GM19099 (cell line): ENCODE results near the gene EPX.

Experiments used
- POLR2A ChIP-seq: IDR thresholded peaks from 3 replicates; pipeline ENCODE4 v1.6.1; 2011; ENCODE audit warnings: low read depth; ENCODE audit not compliant: insufficient read length; ENCODE audit errors: extremely low read depth

The EPX gene

DNA sequence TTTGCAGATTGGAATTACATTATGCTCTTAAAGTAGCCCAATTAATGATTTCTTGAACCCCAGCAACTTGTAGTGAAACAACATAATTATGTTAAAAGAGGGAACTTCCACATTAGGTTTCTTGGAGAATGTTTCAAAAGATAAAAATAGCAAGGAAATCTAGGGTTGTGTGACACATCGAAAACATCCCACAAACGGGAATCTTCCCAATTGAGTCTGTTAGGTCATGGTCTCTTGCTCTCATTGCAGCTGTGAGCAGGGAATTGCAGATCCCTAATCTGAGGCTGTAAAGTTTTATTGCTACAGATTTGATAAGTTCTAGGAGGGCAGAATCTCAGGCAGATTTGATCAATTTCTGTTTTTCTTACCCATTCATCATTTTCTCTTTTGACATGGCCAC lies 39.1 kb downstream of the EPX start:
- TF ChIP-seq POLR2A, result no peak

DNA sequence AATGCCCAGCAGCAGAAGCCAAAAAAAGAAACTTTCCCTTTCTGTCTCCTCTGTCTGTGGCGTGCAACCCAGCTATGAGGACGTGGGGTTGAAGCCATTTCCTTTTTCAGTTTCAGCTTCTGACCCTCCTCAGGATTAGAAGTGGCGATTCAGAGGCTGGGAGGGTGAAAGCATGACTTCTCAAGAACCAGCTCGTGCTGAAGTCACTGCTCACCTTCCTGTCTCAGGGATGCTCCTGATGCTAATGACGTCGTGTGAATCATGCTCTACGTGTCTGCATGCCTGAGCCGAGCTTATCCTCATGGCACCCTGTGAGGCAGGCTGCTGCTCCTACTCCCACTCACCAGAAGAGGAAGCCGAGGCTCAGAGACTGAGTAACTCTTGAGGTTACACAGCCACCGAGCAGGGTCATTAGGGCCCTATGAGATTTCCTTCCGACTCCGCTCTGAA lies 40.2 kb downstream of the EPX start:
- peak; percentile 48 for TF ChIP-seq POLR2A

DNA sequence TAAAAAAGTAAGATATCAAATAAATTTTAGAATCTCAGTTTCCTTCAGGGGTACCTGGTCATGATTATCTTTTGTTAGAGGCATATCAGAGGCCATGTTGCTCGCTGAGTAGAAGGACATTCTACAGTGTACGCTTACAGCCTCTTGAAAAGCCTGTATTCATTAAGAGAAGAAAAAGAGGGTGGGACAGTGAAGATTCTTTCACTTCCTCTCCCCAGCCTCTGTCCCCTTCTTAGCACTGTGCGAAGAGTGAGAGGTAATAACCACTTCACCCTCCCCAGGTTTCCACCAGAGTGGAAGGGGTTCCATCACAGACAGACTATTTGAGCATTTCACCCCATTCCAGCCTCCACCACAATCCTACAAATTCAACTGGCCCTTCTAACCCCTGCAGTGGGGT lies 41.0 kb downstream of the EPX start:
- no peak for TF ChIP-seq POLR2A

DNA sequence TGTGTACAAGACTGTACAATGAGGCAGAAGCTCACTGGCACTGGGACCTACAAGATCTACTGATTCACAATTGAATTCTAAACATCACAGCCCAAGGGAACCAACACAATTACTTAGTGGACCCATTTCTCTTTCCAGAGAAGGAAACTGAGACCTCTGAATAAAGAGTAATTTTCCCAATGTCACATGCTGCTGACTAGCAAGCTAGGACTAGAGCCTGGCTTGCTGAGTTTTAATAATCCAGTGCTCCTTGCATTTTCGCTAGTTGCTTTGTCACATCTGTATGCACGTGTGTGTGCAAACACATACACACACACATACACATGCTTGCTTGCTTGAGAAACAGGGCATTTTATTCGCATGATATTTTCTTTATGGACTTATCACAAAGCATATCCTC lies 42.0 kb downstream of the EPX start:
- no peak for TF ChIP-seq POLR2A

DNA sequence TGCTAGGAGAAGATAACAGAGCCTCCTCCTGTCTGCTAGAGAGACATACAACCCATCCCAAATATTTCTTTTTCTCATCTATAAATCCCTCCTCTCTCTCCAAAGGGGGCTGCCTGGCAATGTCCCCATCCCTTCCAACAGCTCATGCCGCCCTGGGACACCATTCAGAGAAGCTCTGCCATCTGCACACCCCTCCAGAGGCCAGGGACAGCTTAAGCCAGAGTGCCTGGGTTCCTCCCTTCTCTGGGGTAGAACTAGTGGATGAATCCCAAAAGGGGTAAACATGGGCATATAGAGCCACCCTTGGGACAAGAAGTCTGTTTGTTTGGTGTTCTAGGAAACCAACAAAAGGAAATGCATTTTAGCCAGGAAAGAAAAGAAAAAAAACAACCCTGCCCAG lies 43.3 kb downstream of the EPX start:
- TF ChIP-seq POLR2A, result no peak

DNA sequence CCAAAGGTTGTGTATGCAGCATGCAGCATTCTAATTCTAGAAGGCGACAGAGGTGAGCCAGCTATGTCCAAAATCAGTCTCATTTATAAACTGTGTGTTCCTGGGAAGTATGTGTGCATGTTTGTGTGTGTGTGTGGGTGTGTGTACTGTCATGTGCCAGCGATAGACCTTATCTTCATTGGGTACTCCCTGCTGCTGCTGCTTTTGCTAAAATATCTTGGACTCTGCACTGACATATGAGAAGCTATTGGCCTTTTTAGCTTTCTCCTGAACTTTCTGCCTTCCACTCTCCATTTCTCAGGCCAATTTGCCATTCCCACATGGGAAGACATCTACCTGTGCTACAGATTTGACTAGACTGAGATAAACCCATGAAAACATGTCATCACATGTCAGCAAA lies 43.9 kb downstream of the EPX start:
- TF ChIP-seq POLR2A, result no peak

DNA sequence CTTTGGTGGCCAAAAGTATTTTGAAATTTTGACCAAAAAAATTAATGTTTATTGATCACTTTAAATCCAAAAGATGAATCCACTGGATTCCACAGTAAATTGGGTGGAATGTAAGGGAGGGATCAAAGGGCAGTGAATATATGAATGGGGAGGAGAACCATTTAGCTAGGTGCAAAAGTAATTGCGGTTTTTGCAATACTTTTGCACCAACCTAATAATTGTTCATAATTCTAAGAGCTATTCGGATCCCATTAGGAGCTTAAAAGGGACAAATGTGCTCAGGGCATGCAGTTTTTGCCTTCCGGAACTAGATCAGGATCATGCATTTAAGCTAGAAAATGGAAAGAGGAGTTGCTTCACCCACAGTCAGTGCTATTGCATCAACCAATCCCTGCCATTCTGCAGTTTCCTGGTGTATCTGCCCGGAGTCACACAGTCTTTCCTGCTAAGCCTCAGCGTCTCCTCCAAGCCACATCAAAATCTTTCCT lies 45.7 kb downstream of the EPX start, which contains the start of gene LPO:
Gene LPO, plus strand, starts transcription at position 438 of the 488 bp plus-strand sequence. CDS start 4,396 bp downstream, outside the sequence.
- no peak for TF ChIP-seq POLR2A

DNA sequence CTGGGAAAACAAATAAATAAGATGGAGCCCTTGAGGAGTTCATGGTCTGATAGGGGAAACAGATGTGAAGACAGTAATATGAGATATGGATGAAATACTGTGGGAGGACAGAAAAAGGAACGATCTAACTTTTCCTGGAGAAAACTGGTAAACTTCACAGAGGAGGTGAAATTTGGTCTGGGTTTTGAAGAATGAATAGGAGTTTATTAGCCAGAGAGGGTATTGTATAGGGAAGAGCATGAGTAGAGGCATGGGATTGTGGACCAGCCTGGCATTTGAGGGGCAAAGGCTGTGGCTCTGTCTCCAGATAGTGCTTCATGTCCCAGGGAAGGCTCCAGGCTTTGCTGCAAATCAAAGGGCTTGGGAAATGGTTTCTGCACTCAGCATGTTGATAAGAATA lies 47.5 kb downstream of the EPX start:
- TF ChIP-seq POLR2A, result no peak

DNA sequence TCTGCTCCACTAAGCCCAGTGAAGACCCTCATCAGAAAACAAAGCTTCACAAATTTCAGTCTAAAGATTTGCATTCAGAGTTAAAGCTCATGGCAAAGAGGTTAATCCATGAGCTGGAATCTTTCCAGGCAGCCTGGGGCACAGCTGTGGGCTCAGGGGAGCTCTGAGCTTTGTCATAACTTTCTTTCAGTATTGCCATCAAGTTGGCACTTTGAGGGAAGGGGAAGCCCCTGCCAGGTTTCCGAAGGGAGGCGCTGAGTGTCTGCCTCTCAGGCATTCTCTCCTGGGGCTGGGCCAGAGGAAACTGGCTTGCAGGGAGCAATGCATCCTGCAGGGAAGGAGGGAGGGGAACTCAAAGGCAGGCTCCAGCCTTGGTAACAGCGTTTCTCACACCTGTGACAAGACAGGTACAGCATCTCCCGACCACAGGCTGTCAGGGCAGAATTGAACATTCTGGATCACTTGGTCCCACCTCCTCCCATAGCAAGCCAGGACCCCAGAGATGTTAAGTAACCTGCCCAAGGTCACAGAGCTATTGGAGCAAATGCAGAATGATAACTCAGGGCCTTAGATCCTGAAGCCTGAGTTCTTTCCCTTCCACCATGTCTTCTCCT lies 49.8 kb downstream of the EPX start:
- TF ChIP-seq POLR2A, result no peak

DNA sequence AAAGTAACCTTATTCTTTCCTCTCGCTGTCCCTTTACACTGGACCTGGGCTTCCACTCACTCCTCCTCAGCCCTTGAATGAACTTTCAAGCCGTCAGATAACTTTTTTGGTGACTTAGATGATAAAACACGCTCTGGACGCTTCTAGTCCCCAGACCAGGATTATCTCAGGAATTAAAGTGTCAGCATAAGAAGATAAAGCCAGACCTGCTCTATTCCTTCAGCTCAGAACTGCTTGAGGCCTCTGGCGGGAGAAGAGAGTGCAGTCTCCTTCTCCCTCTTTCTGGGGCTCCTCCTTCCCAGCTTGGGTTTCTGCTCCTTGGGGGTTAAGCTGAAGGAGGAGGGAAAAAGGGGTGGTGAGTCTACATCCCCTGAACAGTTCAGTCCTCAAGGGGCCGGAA lies 52.4 kb downstream of the EPX start:
- no peak for TF ChIP-seq POLR2A

DNA sequence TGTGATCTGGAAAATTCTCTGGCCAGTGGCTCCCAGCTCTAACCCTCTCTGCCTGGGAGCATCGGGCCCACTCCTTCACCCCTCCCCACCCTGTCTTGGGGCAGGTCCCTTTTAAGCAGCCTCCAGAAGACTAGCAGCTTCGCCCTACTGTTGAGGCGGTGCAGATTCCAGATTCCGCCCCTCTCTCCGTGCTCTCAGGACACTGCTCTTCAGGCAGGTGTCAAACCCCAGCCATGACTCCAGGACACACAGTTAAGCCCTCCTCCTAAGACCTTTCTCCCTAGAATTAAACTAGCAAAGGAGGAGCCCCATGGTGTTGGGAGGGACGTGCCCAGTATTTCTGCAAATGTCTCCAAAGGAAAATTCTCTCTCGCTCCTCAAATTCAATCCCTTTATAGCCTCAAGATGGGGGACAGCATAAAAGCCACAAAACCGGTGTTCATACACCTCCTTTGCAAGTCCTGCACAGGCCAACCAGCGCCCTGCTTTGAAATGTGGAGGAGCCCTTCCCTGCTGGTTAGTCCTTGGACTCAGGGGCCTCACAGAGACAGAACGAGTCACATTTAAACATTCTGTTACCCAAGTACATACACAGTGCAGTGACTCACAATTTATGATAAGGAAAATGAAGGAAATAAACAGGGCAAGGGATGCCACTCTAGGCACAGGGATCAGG lies 53.0 kb downstream of the EPX start:
- no peak for TF ChIP-seq POLR2A

DNA sequence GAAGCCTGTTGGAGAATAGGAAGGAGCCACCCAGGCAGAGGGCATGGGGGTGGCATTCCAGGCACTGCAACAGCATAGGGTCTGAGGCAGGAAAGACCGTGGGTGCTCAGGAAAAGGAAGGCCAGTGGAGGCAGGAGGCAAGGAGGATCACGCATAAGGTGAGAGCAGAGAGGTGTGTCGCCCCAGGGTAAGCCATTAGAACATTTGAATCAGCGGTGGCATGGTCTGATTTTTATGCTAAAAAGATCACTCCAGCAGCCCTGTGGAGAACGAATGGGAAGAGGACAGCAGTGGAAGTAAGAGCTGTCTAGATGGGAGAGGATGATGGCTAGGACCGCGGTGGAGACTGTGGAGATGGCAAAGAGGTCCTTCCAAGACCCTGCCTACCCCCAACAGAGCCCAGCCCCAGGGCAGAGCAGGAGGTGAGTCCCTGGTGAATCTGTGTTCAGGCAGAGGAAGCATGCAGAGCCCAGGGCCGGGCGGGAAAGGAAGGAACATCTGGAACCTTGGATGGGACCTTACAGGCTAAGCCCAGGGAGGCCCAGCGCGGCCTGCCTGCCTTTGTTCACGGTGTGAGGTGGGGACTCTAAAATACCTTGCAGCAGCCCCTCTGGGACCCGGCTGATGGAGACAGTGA lies 53.7 kb downstream of the EPX start:
- TF ChIP-seq POLR2A, result no peak

DNA sequence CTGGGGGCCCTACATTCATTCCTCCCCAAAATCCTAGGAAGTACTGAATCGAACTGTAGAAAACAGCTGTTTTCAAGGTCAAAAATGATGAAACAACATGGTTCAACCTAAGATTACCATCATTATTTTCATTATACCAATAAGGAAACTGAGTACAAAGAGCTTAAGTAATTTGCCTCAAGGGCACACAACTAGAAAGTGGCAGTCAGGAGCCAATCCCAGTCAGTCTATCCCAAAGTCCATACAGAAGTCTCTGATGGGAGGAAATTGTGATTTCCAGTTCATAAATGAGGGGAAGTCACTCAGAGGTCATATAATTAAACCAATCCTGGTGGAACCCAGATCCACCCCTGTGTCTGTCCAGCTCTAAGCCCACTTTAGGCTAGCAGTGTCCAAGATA lies 54.3 kb downstream of the EPX start:
- no peak for TF ChIP-seq POLR2A

DNA sequence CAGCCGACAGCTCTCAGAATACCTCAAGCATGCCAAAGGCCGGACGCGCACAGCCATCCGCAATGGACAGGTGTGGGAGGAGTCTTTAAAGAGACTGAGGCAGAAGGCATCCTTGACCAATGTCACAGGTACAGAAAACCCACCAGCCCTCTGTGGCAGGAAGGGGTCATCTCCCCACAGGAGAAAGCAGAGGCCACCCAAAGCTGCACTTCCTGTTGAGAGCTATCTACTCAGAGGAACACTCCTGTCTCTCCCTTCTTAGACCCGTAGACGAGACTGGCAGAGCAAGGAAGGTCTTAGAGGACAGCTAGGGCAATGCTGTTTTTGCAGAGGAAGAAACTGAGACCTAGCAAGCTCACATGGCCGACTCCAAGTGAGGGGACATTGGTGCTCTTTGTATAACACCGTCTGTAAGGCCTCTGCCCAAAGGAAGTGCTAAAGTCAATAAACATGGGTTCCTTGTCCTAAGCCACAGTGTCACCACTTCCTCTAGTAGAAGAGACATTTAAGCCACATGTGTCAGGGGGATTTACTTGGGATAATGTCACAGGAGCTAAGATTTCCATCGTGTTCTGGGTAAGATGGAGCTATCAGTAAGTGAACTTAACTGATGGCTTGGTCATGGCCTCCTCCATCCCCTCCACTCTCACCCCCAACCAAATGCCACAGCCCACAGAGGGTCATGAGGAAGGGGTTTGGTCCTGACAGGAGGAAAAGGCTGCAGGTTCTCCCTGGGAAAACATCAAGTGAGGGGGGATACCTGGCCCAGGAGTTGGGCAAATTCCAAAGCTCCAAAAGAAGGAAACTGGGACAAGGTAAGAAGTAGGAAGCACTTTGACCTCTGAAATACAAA lies 55.2 kb downstream of the EPX start:
- TF ChIP-seq POLR2A, result no peak

DNA sequence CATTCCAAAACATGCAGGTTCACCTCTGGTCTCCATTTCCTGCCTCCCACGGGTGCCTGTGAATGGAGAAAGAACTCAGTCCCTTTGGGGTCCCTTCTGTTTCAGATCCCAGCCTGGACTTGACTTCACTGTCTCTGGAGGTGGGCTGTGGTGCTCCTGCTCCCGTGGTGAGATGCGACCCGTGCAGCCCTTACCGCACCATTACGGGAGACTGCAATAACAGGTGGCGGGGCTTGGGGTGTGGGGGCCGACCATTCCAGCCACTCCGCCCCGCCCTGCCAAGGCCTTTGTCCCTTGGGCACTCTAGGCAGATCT lies 56.4 kb downstream of the EPX start:
- no peak for TF ChIP-seq POLR2A

DNA sequence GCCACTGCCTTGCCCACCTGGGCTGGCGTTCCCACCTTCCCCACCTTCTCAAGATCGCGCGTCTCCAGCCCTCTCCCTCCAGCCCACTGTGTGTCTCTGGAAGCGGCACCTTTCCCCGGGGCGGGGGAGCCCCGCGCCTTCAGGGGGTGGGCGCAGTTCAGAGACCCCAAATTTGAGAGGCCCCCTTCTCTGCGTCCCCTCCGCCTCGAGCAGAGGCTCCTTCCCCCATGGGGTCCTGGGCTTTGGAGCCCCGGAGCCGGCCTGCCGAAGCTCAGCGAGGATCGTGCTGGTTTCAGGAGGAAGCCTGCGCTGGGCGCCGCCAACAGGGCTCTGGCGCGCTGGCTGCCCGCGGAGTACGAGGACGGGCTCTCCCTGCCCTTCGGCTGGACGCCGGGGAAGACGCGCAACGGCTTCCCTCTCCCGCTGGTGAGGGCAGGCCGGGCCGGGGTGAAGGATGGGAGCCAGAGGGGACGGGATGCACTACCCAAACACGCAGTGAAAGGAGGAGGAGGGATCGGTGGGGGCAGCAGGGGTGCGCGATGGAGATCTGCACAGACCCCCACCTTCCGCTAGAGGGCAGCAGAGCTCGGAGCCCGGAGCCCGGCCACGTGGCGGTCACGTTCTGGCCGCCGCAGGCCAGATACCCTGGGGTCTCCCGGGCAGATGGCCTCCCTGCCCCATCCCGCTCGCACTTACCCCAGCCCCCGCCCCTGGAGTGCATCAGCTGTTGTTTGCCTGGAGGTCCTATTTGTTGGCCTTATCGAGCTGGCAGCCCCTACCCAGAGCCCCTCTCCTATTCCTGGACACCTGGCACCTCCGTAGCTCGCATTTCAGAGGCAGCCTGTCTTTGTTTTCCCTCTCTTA lies 57.0 kb downstream of the EPX start:
- no peak for TF ChIP-seq POLR2A
